Endothelial cell of umbilical vein (primary cell): Measurements from ENCODE around the gene IQCE. TPM values are rescaled to one million over a fixed set of nuclear protein-coding genes. Genes with fewer than 3 reads are reported as not detected.

Experiments used
- BruUV-seq: library from RNA; stranded (reverse); fragments of 400-500 nt; replicated peaks from 2 replicates; lab custom pipeline; 2021; lab: Mats Ljungman, UMichigan
- CTCF ChIA-PET: fragments of 300-600, 350-600 bp; sonication (Branson Sonifier 250); formaldehyde crosslinking; loops from one replicate; lab custom pipeline; 2021; ENCODE audit warnings: antibody characterized with exemption, inconsistent platforms; lab: Charles Lee
- POLR2A ChIA-PET: fragments of 300-600, 350-600 bp; sonication (Branson Sonifier 250); formaldehyde crosslinking; loops from one replicate; lab custom pipeline; 2021; ENCODE audit warnings: antibody characterized with exemption, inconsistent platforms; lab: Charles Lee
- DNase-seq: peaks from one replicate; pipeline ENCODE4 v3.0.0-alpha.2; 2011; ENCODE audit warnings: low read depth, low spot score
- FAIRE-seq: peaks from 2 replicates; lab custom pipeline; 2011; peaks lifted over from hg19 to GRCh38; lab: Jason Lieb, UNC
- H2AFZ ChIP-seq: 2 replicates; pipeline ENCODE4 v1.6.0; 2012; ENCODE audit warnings: low read depth, low read length, control low read depth, inconsistent platforms
- H3K27ac ChIP-seq: 2 replicates; pipeline ENCODE4 v1.5.1; 2011; ENCODE audit warnings: low read depth, mild to moderate bottlenecking, control low read depth, low read length, moderate library complexity; ENCODE audit not compliant: insufficient read depth
- H3K27me3 ChIP-seq, 2 experiments: 2 replicates each; pipeline versions ENCODE4 v1.6.0 to v1.6.1; 2011; ENCODE audit warnings: low read length in 2 of 2, mixed read lengths in 1 of 2; ENCODE audit not compliant: control insufficient read depth in 2 of 2, insufficient read depth in 2 of 2
- H3K36me3 ChIP-seq, 2 experiments: 2 replicates in 1 of 2; 3 replicates in 1 of 2; pipeline ENCODE4 v1.5.1; 2011; ENCODE audit warnings: low read length in 2 of 2, mild to moderate bottlenecking in 1 of 2, moderate library complexity in 1 of 2; ENCODE audit not compliant: control insufficient read depth in 2 of 2, insufficient read depth in 2 of 2; ENCODE audit errors: extremely low read depth in 1 of 2
- H3K4me1 ChIP-seq: 3 replicates; pipeline ENCODE4 v1.5.1; 2011; ENCODE audit warnings: mild to moderate bottlenecking, low read length; ENCODE audit not compliant: control insufficient read depth, insufficient read depth; ENCODE audit errors: extremely low read depth
- H3K4me2 ChIP-seq: 2 replicates; pipeline ENCODE4 v1.6.1; 2011; ENCODE audit warnings: low read length, control low read depth, mixed read lengths; ENCODE audit not compliant: insufficient read depth
- H3K4me3 ChIP-seq, 3 experiments: fragments of 200-600 bp in 1 of 3; sonication (generic), shearing (Covaris generic) in 1 of 3; replicated peaks in 1 of 3; 2 replicates each; pipeline ENCODE4 v1.5.1; 2011 to 2016; ENCODE audit warnings: control low read depth in 3 of 3, low read length in 3 of 3, mild to moderate bottlenecking in 2 of 3, inconsistent platforms in 1 of 3, low read depth in 1 of 3, moderate library complexity in 1 of 3; ENCODE audit not compliant: insufficient read depth in 1 of 3
- H3K79me2 ChIP-seq: 2 replicates; pipeline ENCODE4 v1.6.0; 2012; ENCODE audit warnings: low read length, inconsistent platforms; ENCODE audit not compliant: control insufficient read depth, insufficient read depth
- H3K9ac ChIP-seq: replicated peaks from 2 replicates; pipeline ENCODE3; 2011; ENCODE audit warnings: low read length, control low read depth; ENCODE audit not compliant: insufficient read depth; ENCODE audit errors: extremely low read depth
- H3K9me1 ChIP-seq: replicated peaks from 3 replicates; pipeline ENCODE4 v1.6.0; 2011; ENCODE audit warnings: mild to moderate bottlenecking, low read length; ENCODE audit not compliant: control insufficient read depth, insufficient read depth; ENCODE audit errors: extremely low read depth
- H3K9me3 ChIP-seq: replicated peaks from 2 replicates; pipeline ENCODE4 v1.5.1; 2012; ENCODE audit warnings: low read length, inconsistent platforms; ENCODE audit not compliant: control insufficient read depth, insufficient read depth
- H4K20me1 ChIP-seq: replicated peaks from 2 replicates; pipeline ENCODE3; 2011; ENCODE audit warnings: mild to moderate bottlenecking, low read length; ENCODE audit not compliant: control insufficient read depth, insufficient read depth; ENCODE audit errors: extremely low read depth
- CTCF ChIP-seq, 2 donors: IDR thresholded peaks; 1 replicate in 1 of 2; 2 replicates in 1 of 2; pipeline ENCODE4 v1.5.1; 2011; ENCODE audit warnings: low read length in 2 of 2, mild to moderate bottlenecking in 2 of 2, moderate library complexity in 2 of 2, control low read depth in 1 of 2, inconsistent platforms in 1 of 2, low read depth in 1 of 2; ENCODE audit not compliant: insufficient read depth in 1 of 2; ENCODE audit errors: extremely low read depth in 1 of 2
- EZH2 ChIP-seq: IDR thresholded peaks from 2 replicates; pipeline ENCODE4 v1.6.1; 2012; ENCODE audit warnings: borderline replicate concordance, low read depth, mild to moderate bottlenecking, moderate library complexity, low read length, inconsistent platforms; ENCODE audit not compliant: severe bottlenecking
- FOS ChIP-seq: IDR thresholded peaks from 2 replicates; pipeline ENCODE4 v1.6.1; 2011; ENCODE audit warnings: mild to moderate bottlenecking, low read length, moderate library complexity, borderline replicate concordance; ENCODE audit not compliant: insufficient read depth
- GATA2 ChIP-seq: IDR thresholded peaks from 2 replicates; pipeline ENCODE4 v1.7.0; 2011; ENCODE audit warnings: low read depth, mild to moderate bottlenecking, moderate library complexity, mixed read lengths, low read length; ENCODE audit not compliant: insufficient read length, insufficient read depth
- JUN ChIP-seq: IDR thresholded peaks from 2 replicates; pipeline ENCODE4 v1.6.1; 2011; ENCODE audit warnings: borderline replicate concordance, low read depth; ENCODE audit not compliant: insufficient read length, insufficient read depth
- MAX ChIP-seq: IDR thresholded peaks from 2 replicates; pipeline ENCODE4 v1.6.1; 2011; ENCODE audit not compliant: insufficient read depth, insufficient read length
- MYC ChIP-seq: IDR thresholded peaks from one replicate; pipeline ENCODE4 v1.6.1; 2011; ENCODE audit warnings: mild to moderate bottlenecking, low read depth, low read length
- POLR2A ChIP-seq: IDR thresholded peaks from 2 replicates; pipeline ENCODE4 v1.6.1; 2012; ENCODE audit warnings: low read depth, mild to moderate bottlenecking, control low read depth, low read length
- POLR2AphosphoS5 ChIP-seq: IDR thresholded peaks from 2 replicates; pipeline ENCODE4 v1.6.1; 2012; ENCODE audit warnings: low read depth, mild to moderate bottlenecking, control low read depth, low read length, moderate library complexity; ENCODE audit not compliant: insufficient read depth
- dilution Hi-C: fragments of 300-500 bp; cut with MboI; formaldehyde crosslinking; loops from one replicate; pipeline ENCODE4 v1.15.0; 2019; ENCODE audit warnings: low sequenced_read_pairs; ENCODE audit not compliant: extremely low pct_ligation_motif_present
- intact Hi-C: fragments of 100-400 bp; cut with micrococcal nuclease; formaldehyde crosslinking; loops from one replicate; pipeline ENCODE4 v1.10.0; 2022
- polyA plus RNA-seq, 4 experiments: library from polyadenylated mRNA; depleted of rRNA in 3 of 4; stranded (reverse) in 3 of 4; unstranded in 1 of 4; fragments of >200 nt; gene quantifications; 2 replicates each; pipeline versions ENCODE4 v1.2.1 to v1.2.3, GENCODE V29; 2011 to 2012; ENCODE audit warnings: missing spikeins in 1 of 4
- total RNA-seq: library from RNA; stranded (reverse); gene quantifications from 2 replicates; pipeline ENCODE4 v1.2.3, GENCODE V29; 2021

The IQCE gene
- total and polyA plus RNA-seq, 2 donors (not counting 3 experiments of a cell fraction or from before 2014, with no cell fraction given) = 4.9 to 14.5 TPM

GRCh38 chr7:2512713-2513112 is 46.1 kb upstream of the IQCE start:
- BruUV-seq = no TSS peak
- CTCF ChIA-PET = interaction anchor here (0.6 kb wide), 1 partner anchor 43 kb away, joined by 3 read pairs; the partner anchor contains the start of gene BRAT1
- Histone ChIP-seq H3K27me3 (no peaks in the 10 kb centered on the region), H4K20me1 (no peaks in the 10 kb centered on the region), H3K9ac (no peak overlapping the region), H2AFZ (no peak overlapping the region), H3K4me2 (no peak overlapping the region), H3K9me1 (no peaks in the 10 kb centered on the region), H3K27ac (no peak overlapping the region), H3K4me1 (peaks cover 20% of the 10 kb centered on the region), H3K4me3 (no peak overlapping the region), H3K36me3 (no peaks in the 10 kb centered on the region), H3K79me2 (no peaks in the 10 kb centered on the region), H3K9me3 (no peaks in the 10 kb centered on the region)
- dilution Hi-C loops = no loop called here
- intact Hi-C loops = no loop called here
- POLR2A ChIA-PET = no interaction called here
- FAIRE-seq = no peak
- TF ChIP-seq MAX (no peak), GATA2 (no peak), MYC (no peak), JUN (no peak), EZH2 (no peak), POLR2AphosphoS5 (no peak), POLR2A (no peak), FOS (no peak), CTCF (IDR thresholded peaks at IDR 0.05; ENCODE audit: extremely low read depth in 1 of 2, insufficient read depth in 1 of 2, low read depth in 1 of 2, low read length in 2 of 2) (no peak)
- no peak for DNase-seq
